GM21737 (cell line): ENCODE measurements around the gene SEC61A2.
"Not testable (repeated sequence)": the region's sequence is repeated elsewhere in the genome, so short reads cannot be mapped to it uniquely, and the experiment has no call there.

Experiments used
- ATAC-seq: cut with Tn5 transposase; IDR thresholded peaks from one replicate; pipeline ENCODE4 v1.9.1; 2021; ENCODE audit warnings: mild to moderate bottlenecking, moderate library complexity; ENCODE audit not compliant: unreplicated experiment

Gene SEC61A2

DNA sequence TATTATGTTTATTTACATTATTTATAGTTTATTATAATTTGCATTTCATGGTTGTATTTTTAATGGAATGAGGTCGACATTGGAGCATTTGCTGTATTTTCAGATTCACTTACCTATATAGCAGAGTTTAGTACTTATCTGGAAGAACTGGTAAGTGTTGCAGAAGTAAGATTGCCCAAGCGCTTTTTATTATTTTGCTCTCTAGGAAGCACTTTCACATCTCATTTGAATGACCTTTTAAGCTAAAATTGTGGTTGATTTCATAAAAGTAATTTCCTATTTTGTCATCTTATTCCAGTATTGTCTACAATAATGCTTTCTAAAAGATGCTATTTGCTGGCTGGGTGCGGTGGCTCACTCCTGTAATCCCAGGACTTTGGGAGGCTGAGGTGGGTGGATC lies 28.6 kb downstream of the SEC61A2 start:
- no peak for ATAC-seq

GRCh38 chr10:12160664-12161063 lies 31.2 kb downstream of the SEC61A2 start:
- ATAC-seq = no peak

GRCh38 chr10:12162927-12163326 lies 33.5 kb downstream of the SEC61A2 start:
- no peak for ATAC-seq

DNA sequence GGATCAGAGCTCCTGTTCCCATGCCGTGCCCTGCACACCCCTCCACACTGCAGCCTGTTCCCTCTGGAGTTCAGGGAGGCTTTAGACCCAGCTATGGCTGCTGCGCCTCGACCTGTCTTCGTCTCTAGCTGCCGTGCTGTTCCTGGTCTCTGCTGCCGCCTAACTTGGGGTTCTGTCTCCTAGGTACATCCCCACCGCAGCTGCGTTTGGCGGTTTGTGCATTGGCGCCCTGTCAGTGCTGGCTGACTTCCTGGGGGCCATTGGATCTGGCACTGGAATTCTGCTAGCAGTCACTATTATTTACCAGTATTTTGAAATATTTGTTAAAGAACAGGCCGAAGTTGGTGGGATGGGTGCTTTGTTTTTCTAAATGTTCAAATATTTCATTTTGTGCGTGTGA lies 34.6 kb downstream of the SEC61A2 start:
- ATAC-seq = no peak

DNA sequence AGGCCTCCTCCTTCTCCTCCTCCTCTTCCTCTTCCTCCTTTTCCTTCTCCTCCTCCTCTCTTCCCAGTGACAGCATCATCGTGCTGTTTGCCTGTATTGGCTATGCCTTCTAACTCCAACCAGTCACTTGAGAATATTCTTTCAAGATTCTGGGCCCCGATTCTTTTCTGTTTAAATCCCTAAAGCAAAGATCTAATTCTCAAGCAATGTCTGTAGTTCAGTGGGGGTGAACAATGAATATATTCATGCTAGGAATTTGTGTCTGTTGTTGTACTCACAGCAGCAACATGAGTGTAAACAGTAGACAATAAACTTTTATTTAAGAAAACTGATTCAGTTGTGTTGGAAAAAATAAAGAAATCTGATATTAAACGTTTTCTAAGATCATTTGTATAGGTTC lies 35.6 kb downstream of the SEC61A2 start:
- no peak for ATAC-seq

GRCh38 chr10:12165999-12166775 lies 36.7 kb downstream of the SEC61A2 start:
- ATAC-seq = no peak

GRCh38 chr10:12171512-12171911 lies 42.0 kb downstream of the SEC61A2 start:
- ATAC-seq = not testable (repeated sequence)

DNA sequence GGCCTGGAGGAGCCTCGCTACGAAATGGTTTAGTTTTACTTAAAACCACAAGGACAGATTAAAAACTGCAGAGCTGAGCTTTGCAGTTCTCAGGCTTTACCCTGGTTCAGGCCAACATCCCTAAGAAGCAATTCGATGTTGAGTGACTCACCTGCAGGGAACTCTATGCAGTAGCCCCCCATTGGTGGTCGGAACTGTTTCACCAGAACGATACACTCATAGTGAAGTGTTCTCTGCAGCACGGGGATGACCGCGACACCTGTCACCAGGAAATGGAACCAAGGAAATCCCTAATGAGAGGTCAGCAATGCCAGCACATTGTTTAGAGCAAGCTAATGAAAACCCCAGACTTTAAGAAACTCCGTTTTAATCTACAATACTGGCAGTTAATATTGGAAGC lies 48.2 kb downstream of the SEC61A2 start:
- ATAC-seq = no peak

GRCh38 chr10:12179606-12180170 lies 50.2 kb downstream of the SEC61A2 start:
- no peak for ATAC-seq

DNA sequence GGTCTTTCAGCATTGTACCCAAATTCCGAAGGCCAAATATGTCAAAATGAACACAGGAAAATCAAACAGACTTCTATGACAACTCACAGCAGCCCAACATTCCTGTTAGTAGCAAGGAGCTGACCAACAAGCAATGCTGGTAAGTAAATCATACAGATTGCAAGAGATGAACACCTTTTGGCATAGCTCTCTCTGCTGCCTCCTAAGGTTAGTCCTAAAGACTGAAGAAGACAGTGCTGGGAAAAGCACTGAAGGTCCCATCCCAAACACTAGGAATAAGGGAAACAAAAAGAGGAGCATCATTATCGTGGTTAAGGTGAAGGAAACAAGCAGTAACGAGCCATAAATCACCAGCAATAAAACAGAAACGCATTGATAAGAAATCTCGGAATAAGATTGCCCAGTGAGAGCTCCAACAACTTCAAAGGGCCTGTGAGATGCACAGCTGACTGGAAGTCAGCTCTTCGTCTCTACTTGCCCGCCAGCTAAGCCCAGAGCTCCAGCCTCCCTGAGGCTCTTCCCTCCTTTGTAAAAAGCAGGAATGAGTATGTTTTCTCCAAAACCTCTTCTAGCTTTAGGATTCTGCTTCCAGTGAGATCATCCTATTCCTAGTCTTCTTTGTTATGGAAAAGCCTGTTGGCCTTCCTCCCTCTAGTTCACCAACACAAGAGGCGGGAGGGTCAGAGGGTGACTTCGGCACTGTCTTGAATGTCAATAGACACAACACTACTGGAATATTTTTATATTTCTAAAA lies 50.9 kb downstream of the SEC61A2 start:
- no peak for ATAC-seq

DNA sequence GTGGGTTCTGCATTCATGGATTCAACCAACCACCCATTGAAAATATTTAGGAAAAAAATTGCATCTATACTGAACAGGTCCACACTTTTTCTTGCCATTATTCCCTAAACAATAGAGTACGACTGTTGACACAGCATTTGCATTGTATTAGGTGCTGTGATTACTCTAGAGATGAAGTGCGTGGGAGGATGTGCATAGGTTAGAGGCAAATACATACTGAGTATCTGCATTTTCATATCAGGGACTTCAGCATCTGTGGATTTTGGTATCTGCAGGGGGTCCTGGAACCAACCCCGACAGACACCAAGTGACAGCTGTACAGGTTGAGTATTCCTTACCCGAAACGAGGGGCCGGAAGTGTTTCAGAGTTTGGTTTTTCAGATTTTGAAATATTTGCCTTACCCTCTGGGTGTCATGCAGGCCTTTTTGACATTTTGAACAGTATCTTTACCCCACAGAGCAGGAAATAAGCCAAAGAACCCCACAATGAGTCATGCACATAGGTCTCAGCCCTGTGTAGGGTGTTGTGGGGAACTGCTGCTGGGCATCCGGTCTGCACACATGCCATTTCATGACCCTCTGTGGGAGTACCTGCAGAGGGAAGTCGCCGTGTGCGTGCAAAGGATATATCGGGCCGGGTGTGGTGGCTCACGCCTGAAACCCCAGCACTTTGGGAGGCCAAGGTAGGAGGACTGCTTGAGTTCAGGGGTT lies 51.7 kb downstream of the SEC61A2 start:
- ATAC-seq = peak; percentile 80

GRCh38 chr10:12184165-12184564 lies 54.7 kb downstream of the SEC61A2 start:
- no peak for ATAC-seq

- no peak for ATAC-seq
Measured at GRCh38 chr10:12186323-12186722, 56.8 kb downstream of the SEC61A2 start.

- ATAC-seq = no peak
Measured at GRCh38 chr10:12187321-12187905, 57.9 kb downstream of the SEC61A2 start.

DNA sequence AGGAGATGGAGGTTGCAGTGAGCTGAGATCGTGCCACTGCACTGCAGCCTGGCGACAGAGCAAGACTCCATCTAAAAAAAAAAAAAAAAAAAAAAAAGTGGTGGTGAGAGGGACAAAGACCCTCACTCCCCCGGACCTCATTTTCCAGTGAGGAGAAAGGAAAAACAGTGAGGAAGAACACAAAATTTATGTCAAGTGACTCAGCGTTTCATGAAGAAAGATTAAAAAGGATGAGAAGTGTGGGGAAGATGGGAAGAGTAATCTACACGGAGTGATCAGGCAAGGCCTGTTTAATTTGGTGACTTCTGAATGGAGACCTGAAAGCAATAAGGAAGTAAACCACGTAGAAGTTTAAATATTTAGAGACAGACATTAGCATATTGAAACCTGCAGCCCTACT lies 59.2 kb downstream of the SEC61A2 start:
- no peak for ATAC-seq

- ATAC-seq = no peak
Measured at GRCh38 chr10:12189426-12189825, 59.9 kb downstream of the SEC61A2 start.

- no peak for ATAC-seq
Measured at GRCh38 chr10:12191715-12192114, 62.2 kb downstream of the SEC61A2 start.

DNA sequence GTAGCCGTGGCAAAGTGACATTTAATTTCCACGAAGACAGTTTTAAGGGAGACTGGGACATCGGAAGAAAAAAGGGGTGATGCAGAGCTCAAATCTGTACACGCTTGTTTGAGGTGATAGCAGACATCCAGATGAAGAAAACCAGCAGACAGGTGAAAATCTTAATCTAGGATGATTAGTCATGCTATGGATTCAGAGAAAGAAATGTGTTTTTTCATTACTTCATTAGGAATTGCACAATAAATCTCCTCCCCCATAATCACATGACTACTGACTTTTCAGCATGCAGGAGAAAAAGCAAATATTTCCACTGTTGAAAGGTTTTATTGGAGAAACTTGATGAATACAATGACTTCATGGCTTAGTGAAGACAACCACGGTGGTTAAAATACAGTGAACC lies 63.7 kb downstream of the SEC61A2 start:
- no peak for ATAC-seq

DNA sequence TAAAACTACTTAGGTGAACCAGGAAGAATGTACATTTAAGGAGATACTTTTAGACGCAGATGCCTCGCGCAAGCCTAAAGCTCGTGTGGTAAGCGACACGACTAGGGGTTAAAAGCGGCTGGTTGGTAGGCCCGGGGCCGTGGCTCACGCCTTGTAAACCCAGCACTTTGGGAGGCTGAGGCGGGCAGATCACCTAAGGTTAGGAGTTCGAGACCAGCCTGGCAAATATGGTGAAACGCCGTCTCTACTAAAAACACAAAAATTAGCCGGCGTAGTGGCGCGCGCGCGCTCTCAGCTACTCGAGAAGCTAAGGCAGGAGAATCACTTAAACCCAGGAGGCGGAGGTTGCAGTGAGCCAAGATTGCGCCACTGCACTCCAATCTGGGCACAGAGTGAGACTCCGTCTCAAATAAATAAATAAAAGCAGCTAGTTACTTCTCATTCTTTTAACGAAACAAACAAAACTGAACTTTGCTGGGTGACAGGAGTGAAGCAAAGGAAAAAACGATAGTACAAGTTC lies 65.3 kb downstream of the SEC61A2 start:
- ATAC-seq = no peak

DNA sequence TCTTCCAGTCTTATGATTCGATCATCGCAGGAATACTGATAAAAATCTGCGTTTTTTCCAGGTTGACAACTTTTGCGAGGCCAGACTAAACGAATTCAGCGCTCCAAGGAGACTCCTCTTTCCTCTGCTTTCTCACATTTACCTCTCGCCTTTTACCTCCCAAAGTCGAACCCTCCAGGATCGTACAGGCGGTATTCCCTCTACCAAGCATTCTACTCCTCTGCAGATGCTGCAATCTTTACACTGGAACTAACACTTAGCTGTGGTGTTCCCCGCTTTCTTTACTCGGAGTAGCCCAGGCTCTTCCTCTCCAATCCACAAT lies 65.8 kb downstream of the SEC61A2 start:
- ATAC-seq = peak; percentile 15
